ENCODE measurements around the gene DIP2C. TPM values are rescaled to one million over a fixed set of nuclear protein-coding genes. Genes with fewer than 3 reads are reported as not detected.

Gene DIP2C
- total RNA-seq, 1 donor from 2014 or later = 11.4 TPM

DNA sequence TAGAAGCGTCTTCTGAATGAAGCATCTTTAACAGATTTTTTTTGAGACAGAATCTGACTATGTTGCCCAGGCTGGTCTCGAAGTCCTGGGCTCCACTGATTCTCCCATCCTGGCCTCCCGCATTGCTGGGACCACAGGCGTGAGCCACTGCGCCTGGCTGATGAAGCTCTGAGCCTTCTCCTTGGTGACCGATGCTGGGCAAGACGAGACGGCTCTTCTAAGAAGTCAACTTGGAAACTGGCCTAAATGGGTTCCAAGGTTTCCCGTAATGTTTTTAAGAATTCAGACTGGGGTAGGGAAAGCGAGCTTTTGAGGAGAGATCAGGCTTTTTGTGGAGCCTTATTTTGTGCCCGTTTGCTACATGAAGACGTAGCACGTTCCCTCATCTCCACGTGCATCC is 329.7 kb downstream of the DIP2C start:
- no peak for DNase-seq (ENCODE audit: low read depth)
- no peak overlapping the region for H3K4me3 ChIP-seq (ENCODE audit: low read depth, low read length)
- TF ChIP-seq, protein P1, sequence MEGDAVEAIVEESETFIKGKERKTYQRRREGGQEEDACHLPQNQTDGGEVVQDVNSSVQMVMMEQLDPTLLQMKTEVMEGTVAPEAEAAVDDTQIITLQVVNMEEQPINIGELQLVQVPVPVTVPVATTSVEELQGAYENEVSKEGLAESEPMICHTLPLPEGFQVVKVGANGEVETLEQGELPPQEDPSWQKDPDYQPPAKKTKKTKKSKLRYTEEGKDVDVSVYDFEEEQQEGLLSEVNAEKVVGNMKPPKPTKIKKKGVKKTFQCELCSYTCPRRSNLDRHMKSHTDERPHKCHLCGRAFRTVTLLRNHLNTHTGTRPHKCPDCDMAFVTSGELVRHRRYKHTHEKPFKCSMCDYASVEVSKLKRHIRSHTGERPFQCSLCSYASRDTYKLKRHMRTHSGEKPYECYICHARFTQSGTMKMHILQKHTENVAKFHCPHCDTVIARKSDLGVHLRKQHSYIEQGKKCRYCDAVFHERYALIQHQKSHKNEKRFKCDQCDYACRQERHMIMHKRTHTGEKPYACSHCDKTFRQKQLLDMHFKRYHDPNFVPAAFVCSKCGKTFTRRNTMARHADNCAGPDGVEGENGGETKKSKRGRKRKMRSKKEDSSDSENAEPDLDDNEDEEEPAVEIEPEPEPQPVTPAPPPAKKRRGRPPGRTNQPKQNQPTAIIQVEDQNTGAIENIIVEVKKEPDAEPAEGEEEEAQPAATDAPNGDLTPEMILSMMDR (conservative IDR thresholded peaks at IDR 0.05; ENCODE audit: low read depth, low read length) = no peak

DNA sequence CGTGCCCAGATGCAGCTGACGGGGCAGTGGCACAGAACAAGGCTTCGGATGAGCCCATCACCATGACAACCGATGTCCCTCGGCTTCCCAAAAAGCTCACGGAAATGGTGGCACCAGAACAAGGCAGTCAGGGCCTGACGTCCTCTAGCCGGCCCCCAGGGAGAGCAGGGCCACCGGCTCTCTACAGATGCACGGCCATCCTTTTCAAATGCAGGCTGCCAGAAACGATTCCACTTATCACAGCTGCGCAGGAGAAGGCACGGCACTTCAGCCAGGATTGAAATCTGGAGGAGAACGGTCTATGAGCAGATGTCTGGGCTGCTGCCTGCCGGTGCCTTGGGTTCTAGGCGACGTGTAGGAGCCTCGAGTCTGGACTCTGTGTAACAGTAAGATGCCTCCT is 330.4 kb downstream of the DIP2C start:
- TF ChIP-seq, protein P1 (conservative IDR thresholded peaks at IDR 0.05; ENCODE audit: low read depth, low read length) = no peak
- H3K4me3 ChIP-seq (ENCODE audit: low read depth, low read length) = no peak overlapping the region
- no peak for DNase-seq (ENCODE audit: low read depth)

DNA sequence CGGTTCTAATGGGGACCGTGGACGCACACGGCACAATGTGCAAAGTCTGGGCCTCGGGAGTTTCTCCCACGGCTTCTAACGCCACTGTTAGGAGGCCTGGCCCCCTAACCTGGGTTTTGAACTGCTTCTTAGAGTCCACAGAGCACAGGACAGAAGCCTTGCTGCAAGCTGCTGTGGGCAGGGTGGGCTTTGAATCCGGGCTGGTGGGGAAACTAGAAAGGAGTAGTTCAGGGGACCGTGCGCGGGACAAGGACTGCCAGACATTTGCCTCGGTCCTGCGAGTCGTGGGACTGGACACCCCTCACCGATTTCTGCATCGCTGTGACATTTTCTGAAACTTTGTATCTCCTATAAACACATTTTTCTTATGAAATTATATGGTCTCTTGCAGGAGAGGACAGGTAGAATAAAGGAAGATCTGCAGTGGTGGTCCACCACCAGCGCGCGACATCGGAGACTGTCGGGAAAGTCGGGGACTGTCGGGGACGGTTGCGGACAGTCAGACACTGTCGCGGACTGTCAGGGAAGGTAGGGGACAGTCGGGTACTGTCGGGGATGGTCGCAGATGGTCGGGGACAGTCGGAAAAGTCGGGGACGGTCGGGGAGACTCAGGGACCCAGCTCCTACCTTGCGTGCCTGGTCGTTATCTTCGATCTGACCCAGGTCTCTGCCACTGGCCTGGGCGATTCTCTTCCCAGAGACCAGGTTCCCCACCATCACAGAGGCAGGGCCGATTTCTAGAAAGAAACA is 332.1 kb downstream of the DIP2C start:
- TF ChIP-seq, protein P1 (conservative IDR thresholded peaks at IDR 0.05; ENCODE audit: low read depth, low read length) = no peak
- no peak overlapping the region for H3K4me3 ChIP-seq (ENCODE audit: low read depth, low read length)
- no peak for DNase-seq (ENCODE audit: low read depth)

DNA sequence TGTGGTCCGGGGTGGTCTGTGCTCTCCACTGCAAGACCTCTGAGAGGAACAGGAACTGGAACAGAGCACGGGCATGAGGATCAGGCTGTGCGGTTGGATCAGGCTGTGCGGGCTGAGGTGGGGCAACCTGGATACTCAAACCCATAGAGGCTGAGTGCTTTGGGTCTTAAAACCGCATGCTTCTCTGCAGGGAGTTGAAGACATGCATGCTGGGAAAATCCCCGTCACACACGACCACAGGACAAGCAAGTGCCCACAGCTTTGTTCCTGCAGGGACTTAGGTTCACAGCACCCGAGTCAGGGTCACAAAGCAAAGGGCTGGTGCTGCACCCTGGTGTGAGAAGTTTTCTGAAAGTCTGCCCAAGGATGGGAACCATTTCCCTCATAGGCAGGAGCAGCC is 333.0 kb downstream of the DIP2C start:
- no peak for DNase-seq (ENCODE audit: low read depth)
- TF ChIP-seq, protein P1 (conservative IDR thresholded peaks at IDR 0.05; ENCODE audit: low read depth, low read length) = no peak

DNA sequence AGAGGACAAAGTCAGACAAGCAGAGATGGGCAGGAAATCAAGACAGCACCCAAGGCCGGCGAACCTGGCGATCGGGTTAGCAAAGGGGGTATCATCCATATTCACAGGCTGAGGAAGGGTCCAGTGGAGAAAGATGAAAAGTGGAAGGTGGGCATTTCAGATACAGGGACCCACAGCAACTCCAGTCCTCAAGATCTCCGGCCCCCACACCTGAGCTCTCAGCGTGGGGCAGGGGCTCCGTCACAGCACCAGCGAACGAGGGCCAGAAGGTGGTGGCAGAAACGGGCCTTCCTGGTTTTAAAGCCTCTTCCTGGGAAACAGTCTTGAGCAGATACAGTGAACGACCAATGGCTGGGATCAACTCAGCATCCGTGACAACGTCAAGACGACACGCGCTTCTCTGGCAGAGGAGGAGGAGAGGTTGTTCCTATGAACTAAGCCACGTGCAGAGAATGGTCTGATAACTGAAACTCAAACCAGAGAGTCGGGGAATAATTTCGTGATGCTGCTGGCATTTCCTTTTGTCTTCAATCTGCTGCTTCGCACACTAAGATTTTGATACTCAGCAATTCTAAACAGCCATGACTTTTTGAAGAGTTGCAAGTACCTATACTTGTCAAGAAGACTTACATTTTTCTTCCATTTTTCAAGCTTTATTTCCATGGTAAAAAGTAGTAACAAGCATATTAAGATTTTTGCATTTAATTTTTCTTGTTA is 334.4 kb downstream of the DIP2C start:
- TF ChIP-seq, protein P1 (conservative IDR thresholded peaks at IDR 0.05; ENCODE audit: low read depth, low read length) = no peak
- no peak for DNase-seq (ENCODE audit: low read depth)
- H3K4me3 ChIP-seq (ENCODE audit: low read depth, low read length) = no peak overlapping the region

More for the DNA sequence above, 333.0 kb downstream of the DIP2C start:
- no peak overlapping the region for H3K4me3 ChIP-seq (ENCODE audit: low read depth, low read length)

DNA sequence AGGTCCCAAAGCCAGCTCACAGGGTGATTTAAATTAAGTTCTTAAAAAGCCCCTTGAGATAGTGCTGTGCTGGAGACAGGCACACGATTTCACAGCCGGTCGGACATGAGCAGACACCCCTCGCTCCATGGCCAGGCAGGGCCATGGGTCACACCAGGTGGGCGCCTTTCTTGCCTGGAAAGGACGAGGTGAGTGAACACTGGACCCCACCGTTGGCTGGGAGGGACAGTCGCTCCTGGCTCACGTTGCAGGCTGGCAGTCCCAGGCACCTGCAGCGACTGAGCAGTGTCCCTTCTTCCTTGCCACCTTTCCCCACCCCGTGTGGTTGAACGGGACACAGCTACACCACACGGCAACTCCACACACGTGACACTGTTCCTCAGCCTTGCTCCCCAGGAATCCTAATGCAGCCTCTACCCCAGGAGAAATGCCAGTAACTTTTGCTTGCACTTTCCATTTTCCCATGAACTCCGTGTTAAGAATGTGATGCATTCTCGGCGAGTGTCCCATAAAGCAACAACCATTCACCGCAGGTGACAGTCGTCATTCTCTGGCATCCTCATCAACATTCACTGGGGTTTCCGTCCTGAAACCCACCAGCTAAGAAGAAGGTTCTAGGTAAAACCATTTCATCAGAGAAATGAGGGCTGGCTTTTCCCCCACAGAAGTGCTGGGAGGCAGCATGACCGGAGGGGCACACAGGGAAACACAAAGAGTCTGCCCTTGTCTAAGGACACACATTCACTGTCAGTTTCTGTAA is 336.8 kb downstream of the DIP2C start:
- H3K4me3 ChIP-seq (ENCODE audit: low read depth, low read length) = no peak overlapping the region
- DNase-seq (ENCODE audit: low read depth) = no peak
- TF ChIP-seq, protein P1 (conservative IDR thresholded peaks at IDR 0.05; ENCODE audit: low read depth, low read length) = no peak
